DOHH2 (cell line): ENCODE results near the gene KLHDC4.
A peak's percentile ranks its signal among the peaks of the same experiment; 100 is the strongest.

Experiments used
- H3F3A ChIP-seq: fragments of 200-600 bp; sonication (generic), shearing (Covaris generic); 2 replicates; pipeline ENCODE4 v1.6.0; 2016; ENCODE audit warnings: antibody characterized with exemption, mild to moderate bottlenecking; ENCODE audit not compliant: control insufficient read depth, insufficient read depth
- H3K27ac ChIP-seq: fragments of 200-600 bp; sonication (generic); 2 replicates; pipeline ENCODE4 v1.5.1; 2014; ENCODE audit warnings: low read depth, mild to moderate bottlenecking, low read length, moderate library complexity
- H3K27me3 ChIP-seq: fragments of 200-600 bp; sonication (generic); 2 replicates; pipeline ENCODE4 v1.6.1; 2014; ENCODE audit warnings: mild to moderate bottlenecking, low read length, mixed read lengths; ENCODE audit not compliant: control insufficient read depth
- H3K36me3 ChIP-seq: fragments of 200-600 bp; sonication (generic); 2 replicates; pipeline ENCODE4 v1.6.1; 2014; ENCODE audit warnings: mild to moderate bottlenecking, low read length, moderate library complexity, mixed read lengths; ENCODE audit not compliant: control insufficient read depth
- H3K4me1 ChIP-seq: fragments of 200-600 bp; sonication (generic); 2 replicates; pipeline ENCODE4 v1.6.1; 2014; ENCODE audit warnings: mild to moderate bottlenecking, low read length, mixed read lengths; ENCODE audit not compliant: control insufficient read depth
- H3K4me2 ChIP-seq: fragments of 200-600 bp; sonication (generic); 2 replicates; pipeline ENCODE4 v1.6.0; 2014; ENCODE audit warnings: mild to moderate bottlenecking, low read length, moderate library complexity
- H3K4me3 ChIP-seq: fragments of 200-600 bp; sonication (generic); 2 replicates; pipeline ENCODE4 v1.5.1; 2014; ENCODE audit warnings: mild to moderate bottlenecking, low read length, mixed read lengths
- H3K79me2 ChIP-seq: fragments of 200-600 bp; sonication (generic); 2 replicates; pipeline ENCODE4 v1.6.1; 2014; ENCODE audit warnings: mild to moderate bottlenecking, low read length, mixed read lengths; ENCODE audit not compliant: control insufficient read depth
- H3K9me2 ChIP-seq: fragments of 200-600 bp; sonication (generic); replicated peaks from 2 replicates; pipeline ENCODE4 v1.6.1; 2014; ENCODE audit warnings: mild to moderate bottlenecking, low read length, mixed read lengths; ENCODE audit not compliant: control insufficient read depth
- H3K9me3 ChIP-seq: fragments of 200-600 bp; sonication (generic); 2 replicates; pipeline ENCODE4 v1.6.1; 2014; ENCODE audit warnings: antibody characterized with exemption, low read length, mixed read lengths; ENCODE audit not compliant: control insufficient read depth, insufficient read depth
- H4K20me1 ChIP-seq: fragments of 200-600 bp; sonication (generic); 2 replicates; pipeline ENCODE4 v1.6.0; 2014; ENCODE audit warnings: low read depth, mild to moderate bottlenecking, antibody characterized with exemption, low read length, moderate library complexity; ENCODE audit not compliant: control insufficient read depth, insufficient read depth
- CTCF ChIP-seq: fragments of 200-600 bp; sonication (generic); IDR thresholded peaks from one replicate; pipeline ENCODE4 v1.5.1; 2014; ENCODE audit warnings: antibody characterized with exemption, mild to moderate bottlenecking, low read depth, low read length; ENCODE audit not compliant: poor library complexity, severe bottlenecking
- EZH2phosphoT487 ChIP-seq: fragments of 200-600 bp; sonication (generic); IDR thresholded peaks from 2 replicates; pipeline ENCODE4 v1.6.1; 2017; ENCODE audit warnings: borderline replicate concordance, mild to moderate bottlenecking, antibody characterized with exemption, low read length, moderate library complexity, mixed read lengths

Gene KLHDC4

GRCh38 chr16:87734644-87735043 is 31.1 kb downstream of the KLHDC4 start:
- H3K36me3 ChIP-seq, result peaks cover 78% of the 10 kb centered on the region
- no peak overlapping the region; the same call in 1 of the 2 replicates for H3K27ac ChIP-seq
- no peaks in the 10 kb centered on the region for H3K27me3 ChIP-seq
- H4K20me1 ChIP-seq, result no peaks in the 10 kb centered on the region
- no peak overlapping the region for H3K4me2 ChIP-seq
- H3K4me1 ChIP-seq, result peaks cover 23% of the 10 kb centered on the region
- TF ChIP-seq CTCF (no peak), EZH2phosphoT487 (no peak)
- H3K9me2 ChIP-seq, result no peaks in the 10 kb centered on the region
- H3F3A ChIP-seq, result peaks cover 9% of the 10 kb centered on the region; the same call in 1 of the 2 replicates
- no peaks in the 10 kb centered on the region for H3K9me3 ChIP-seq
- H3K79me2 ChIP-seq, result peaks cover 82% of the 10 kb centered on the region
- H3K4me3 ChIP-seq, result no peak overlapping the region

- H3F3A ChIP-seq, result peaks cover 11% of the 10 kb centered on the region
- no peaks in the 10 kb centered on the region for H3K9me2 ChIP-seq
- H3K4me1 ChIP-seq, result peaks cover 32% of the 10 kb centered on the region
- H3K4me3 ChIP-seq, result no peak overlapping the region
- TF ChIP-seq CTCF (no peak), EZH2phosphoT487 (no peak)
- H3K27me3 ChIP-seq, result no peaks in the 10 kb centered on the region
- no peaks in the 10 kb centered on the region for H4K20me1 ChIP-seq
- H3K27ac ChIP-seq, result peak overlapping the region; percentile 18; the same call in 1 of the 2 replicates
- peaks cover 87% of the 10 kb centered on the region for H3K36me3 ChIP-seq
- peaks cover 76% of the 10 kb centered on the region for H3K79me2 ChIP-seq
- no peak overlapping the region for H3K4me2 ChIP-seq
- no peaks in the 10 kb centered on the region for H3K9me3 ChIP-seq
Measured at GRCh38 chr16:87733190-87733589, 32.6 kb downstream of the KLHDC4 start.

- Histone ChIP-seq H3F3A (peaks cover 23% of the 10 kb centered on the region), H4K20me1 (no peaks in the 10 kb centered on the region), H3K4me2 (no peak overlapping the region), H3K36me3 (peaks cover 90% of the 10 kb centered on the region), H3K4me1 (peaks cover 48% of the 10 kb centered on the region), H3K9me3 (no peaks in the 10 kb centered on the region), H3K79me2 (peaks cover 75% of the 10 kb centered on the region), H3K27ac (no peak overlapping the region), H3K27me3 (no peaks in the 10 kb centered on the region), H3K9me2 (no peaks in the 10 kb centered on the region), H3K4me3 (no peak overlapping the region)
- no peak for TF ChIP-seq EZH2phosphoT487
- no peak for TF ChIP-seq CTCF
Measured at GRCh38 chr16:87731607-87732006, 34.2 kb downstream of the KLHDC4 start.
